ENCODE data around the gene SLC28A1. TPM values are rescaled to one million over a fixed set of nuclear protein-coding genes. Genes with fewer than 3 reads are reported as not detected.

The SLC28A1 gene
- total and polyA plus RNA-seq, 2 experiments from 2014 or later: not detected

- Histone ChIP-seq H3K9me3 (ENCODE audit: low read depth) (no peaks in the 10 kb centered on the region), H3K36me3 (ENCODE audit: low read depth) (no peaks in the 10 kb centered on the region), H3K9me2 (ENCODE audit: insufficient read depth) (no peaks in the 10 kb centered on the region), H3F3A (ENCODE audit: insufficient read depth) (no peaks in the 10 kb centered on the region), H3K9ac (no peak overlapping the region), H3K27me3 (replicated peaks; ENCODE audit: insufficient read depth) (no peaks in the 10 kb centered on the region), H4K20me1 (ENCODE audit: insufficient read depth) (no peaks in the 10 kb centered on the region), H3K27ac (no peak overlapping the region), H3K4me2 (ENCODE audit: unreplicated experiment) (no peak overlapping the region), H3K4me1 (ENCODE audit: insufficient read depth) (no peaks in the 10 kb centered on the region), H3K4me3 (no peak overlapping the region), H2AFZ (no peak overlapping the region), H3K79me2 (ENCODE audit: insufficient read depth) (no peaks in the 10 kb centered on the region)
- TF ChIP-seq EZH2phosphoT487 (IDR thresholded peaks at IDR 0.05; ENCODE audit: insufficient read depth, low read depth): no peak
- no peak for TF ChIP-seq EZH2 (IDR thresholded peaks at IDR 0.05; ENCODE audit: insufficient read depth, poor library complexity, severe bottlenecking)
- no peak for DNase-seq
- in situ Hi-C loops (cut with MboI): no loop called here
- 59 to 63% methylated on average over 4 of the region's 4 CpGs for WGBS, 2 experiments (ENCODE audit: low coverage in 1 of 2, low lambda C conversion rate in 2 of 2, missing lambda C conversion rate in 2 of 2)
These were observed 3.5 kb downstream of the SLC28A1 start for GRCh38 chr15:84887938-84888337.

GRCh38 chr15:84888639-84889038, 4.2 kb downstream of the SLC28A1 start:
- in situ Hi-C loops (cut with MboI): no loop called here
- Histone ChIP-seq H3K27ac (no peak overlapping the region), H3K36me3 (ENCODE audit: low read depth) (no peaks in the 10 kb centered on the region), H3K27me3 (replicated peaks; ENCODE audit: insufficient read depth) (no peaks in the 10 kb centered on the region), H2AFZ (no peak overlapping the region), H3K79me2 (ENCODE audit: insufficient read depth) (no peaks in the 10 kb centered on the region), H3K9ac (no peak overlapping the region), H3K9me3 (ENCODE audit: low read depth) (no peaks in the 10 kb centered on the region), H4K20me1 (ENCODE audit: insufficient read depth) (no peaks in the 10 kb centered on the region), H3F3A (ENCODE audit: insufficient read depth) (no peaks in the 10 kb centered on the region), H3K4me1 (ENCODE audit: insufficient read depth) (no peaks in the 10 kb centered on the region), H3K4me2 (ENCODE audit: unreplicated experiment) (no peak overlapping the region), H3K4me3 (no peak overlapping the region), H3K9me2 (ENCODE audit: insufficient read depth) (no peaks in the 10 kb centered on the region)
- no peak for DNase-seq
- TF ChIP-seq EZH2phosphoT487 (IDR thresholded peaks at IDR 0.05; ENCODE audit: insufficient read depth, low read depth) (no peak), EZH2 (IDR thresholded peaks at IDR 0.05; ENCODE audit: insufficient read depth, poor library complexity, severe bottlenecking) (no peak)
- 76 to 78% methylated on average over 17 of the region's 17 CpGs for WGBS, 2 experiments (ENCODE audit: low coverage in 1 of 2, low lambda C conversion rate in 2 of 2, missing lambda C conversion rate in 2 of 2)

GRCh38 chr15:84889313-84889990, 5.0 kb downstream of the SLC28A1 start:
- Histone ChIP-seq H3K4me2 (ENCODE audit: unreplicated experiment) (no peak overlapping the region), H3K4me1 (ENCODE audit: insufficient read depth) (no peaks in the 10 kb centered on the region), H3K4me3 (no peak overlapping the region), H3K27ac (no peak overlapping the region), H3K79me2 (ENCODE audit: insufficient read depth) (no peaks in the 10 kb centered on the region), H3K9ac (no peak overlapping the region), H2AFZ (no peak overlapping the region), H3F3A (ENCODE audit: insufficient read depth) (no peaks in the 10 kb centered on the region), H3K36me3 (ENCODE audit: low read depth) (no peaks in the 10 kb centered on the region), H3K27me3 (replicated peaks; ENCODE audit: insufficient read depth) (no peaks in the 10 kb centered on the region), H3K9me3 (ENCODE audit: low read depth) (no peaks in the 10 kb centered on the region), H4K20me1 (ENCODE audit: insufficient read depth) (no peaks in the 10 kb centered on the region), H3K9me2 (ENCODE audit: insufficient read depth) (no peaks in the 10 kb centered on the region)
- no peak for DNase-seq
- TF ChIP-seq EZH2phosphoT487 (IDR thresholded peaks at IDR 0.05; ENCODE audit: insufficient read depth, low read depth): no peak
- no peak for TF ChIP-seq EZH2 (IDR thresholded peaks at IDR 0.05; ENCODE audit: insufficient read depth, poor library complexity, severe bottlenecking)
- 83 to 85% methylated on average over 8 of the region's 8 CpGs for WGBS, 2 experiments (ENCODE audit: low coverage in 1 of 2, low lambda C conversion rate in 2 of 2, missing lambda C conversion rate in 2 of 2)
- in situ Hi-C loops (cut with MboI): no loop called here

- H3K9me3 ChIP-seq (ENCODE audit: low read depth): no peaks in the 10 kb centered on the region
- 86 to 87% methylated on average over 6 of the region's 6 CpGs for WGBS, 2 experiments (ENCODE audit: low coverage in 1 of 2, low lambda C conversion rate in 2 of 2, missing lambda C conversion rate in 2 of 2)
These were observed 5.7 kb downstream of the SLC28A1 start for GRCh38 chr15:84889991-84890669.

More at GRCh38 chr15:84889991-84890669, 5.7 kb downstream of the SLC28A1 start:
- no peak for DNase-seq
- Histone ChIP-seq H3K9ac (no peak overlapping the region), H3K4me1 (ENCODE audit: insufficient read depth) (no peaks in the 10 kb centered on the region), H3K27ac (no peak overlapping the region), H3F3A (ENCODE audit: insufficient read depth) (no peaks in the 10 kb centered on the region), H3K4me2 (ENCODE audit: unreplicated experiment) (no peak overlapping the region), H4K20me1 (ENCODE audit: insufficient read depth) (no peaks in the 10 kb centered on the region), H2AFZ (no peak overlapping the region), H3K27me3 (replicated peaks; ENCODE audit: insufficient read depth) (no peaks in the 10 kb centered on the region), H3K79me2 (ENCODE audit: insufficient read depth) (no peaks in the 10 kb centered on the region), H3K9me2 (ENCODE audit: insufficient read depth) (no peaks in the 10 kb centered on the region), H3K36me3 (ENCODE audit: low read depth) (no peaks in the 10 kb centered on the region), H3K4me3 (no peak overlapping the region)
- TF ChIP-seq EZH2phosphoT487 (IDR thresholded peaks at IDR 0.05; ENCODE audit: insufficient read depth, low read depth) (no peak), EZH2 (IDR thresholded peaks at IDR 0.05; ENCODE audit: insufficient read depth, poor library complexity, severe bottlenecking) (no peak)
- in situ Hi-C loops (cut with MboI): no loop called here

All from GM23248 (cell line).